Prostate gland (tissue), 2 donors: ENCODE results near the gene DISP2.

Experiments
- POLR2A ChIP-seq: fragments of 450-650 bp; IDR thresholded peaks from one replicate; pipeline ENCODE4 v1.6.1; 2016; ENCODE audit warnings: antibody characterized with exemption, mild to moderate bottlenecking
- POLR2AphosphoS5 ChIP-seq: sonication (generic); formaldehyde crosslinking; IDR thresholded peaks from one replicate; pipeline ENCODE4 v1.6.1; 2017; ENCODE audit warnings: antibody characterized with exemption
- TF ChIP-seq, protein P1 (sequence below), 4 experiments: fragments of 200-600 bp in 2 of 4; fragments of 450-650 bp in 2 of 4; sonication (generic) in 2 of 4; IDR thresholded peaks; 1 replicate in 3 of 4; 2 replicates in 1 of 4; pipeline ENCODE4 v1.5.1; 2016 to 2019; ENCODE audit warnings: antibody characterized with exemption in 4 of 4, mild to moderate bottlenecking in 2 of 4, moderate library complexity in 2 of 4

GRCh38 chr15:40365016-40365415, 7.0 kb downstream of the DISP2 start:
- TF ChIP-seq, protein P1, sequence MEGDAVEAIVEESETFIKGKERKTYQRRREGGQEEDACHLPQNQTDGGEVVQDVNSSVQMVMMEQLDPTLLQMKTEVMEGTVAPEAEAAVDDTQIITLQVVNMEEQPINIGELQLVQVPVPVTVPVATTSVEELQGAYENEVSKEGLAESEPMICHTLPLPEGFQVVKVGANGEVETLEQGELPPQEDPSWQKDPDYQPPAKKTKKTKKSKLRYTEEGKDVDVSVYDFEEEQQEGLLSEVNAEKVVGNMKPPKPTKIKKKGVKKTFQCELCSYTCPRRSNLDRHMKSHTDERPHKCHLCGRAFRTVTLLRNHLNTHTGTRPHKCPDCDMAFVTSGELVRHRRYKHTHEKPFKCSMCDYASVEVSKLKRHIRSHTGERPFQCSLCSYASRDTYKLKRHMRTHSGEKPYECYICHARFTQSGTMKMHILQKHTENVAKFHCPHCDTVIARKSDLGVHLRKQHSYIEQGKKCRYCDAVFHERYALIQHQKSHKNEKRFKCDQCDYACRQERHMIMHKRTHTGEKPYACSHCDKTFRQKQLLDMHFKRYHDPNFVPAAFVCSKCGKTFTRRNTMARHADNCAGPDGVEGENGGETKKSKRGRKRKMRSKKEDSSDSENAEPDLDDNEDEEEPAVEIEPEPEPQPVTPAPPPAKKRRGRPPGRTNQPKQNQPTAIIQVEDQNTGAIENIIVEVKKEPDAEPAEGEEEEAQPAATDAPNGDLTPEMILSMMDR (IDR thresholded peaks at IDR 0.05) = no peak
- no peak for TF ChIP-seq POLR2A
- no peak for TF ChIP-seq POLR2AphosphoS5
